Lower lobe of right lung (tissue), 2 donors: ENCODE results near the gene WDR4. TPM values are rescaled to one million over a fixed set of nuclear protein-coding genes. Genes with fewer than 3 reads are reported as not detected.
"Not testable (repeated sequence)": the region's sequence is repeated elsewhere in the genome, so short reads cannot be mapped to it uniquely, and the experiment has no call there.

Experiments used
- ATAC-seq, 2 donors: fragments of 200-7000 bp; cut with Tn5 transposase; one replicate each; pipeline ENCODE4 v1.9.1; 2020 to 2022; ENCODE audit warnings: mild to moderate bottlenecking in 2 of 2, moderate library complexity in 2 of 2
- DNase-seq: peaks from one replicate; pipeline ENCODE4 v3.0.0-alpha.2; 2020
- H3K27ac ChIP-seq: fragments of 200-600 bp; one replicate; pipeline ENCODE4 v1.8.0; 2022
- H3K27me3 ChIP-seq: fragments of 200-600 bp; one replicate; pipeline ENCODE4 v1.8.0; 2022; ENCODE audit warnings: low read depth
- H3K36me3 ChIP-seq: fragments of 200-600 bp; one replicate; pipeline ENCODE4 v1.8.0; 2022; ENCODE audit warnings: mild to moderate bottlenecking
- H3K4me1 ChIP-seq: fragments of 200-600 bp; one replicate; pipeline ENCODE4 v1.8.0; 2022
- H3K4me3 ChIP-seq: fragments of 200-600 bp; one replicate; pipeline ENCODE4 v1.8.0; 2022; ENCODE audit warnings: mild to moderate bottlenecking
- H3K9me3 ChIP-seq: fragments of 200-600 bp; one replicate; pipeline ENCODE4 v1.8.0; 2022
- CTCF ChIP-seq: fragments of 200-600 bp; IDR thresholded peaks from one replicate; pipeline ENCODE4 v1.8.0; 2022; ENCODE audit warnings: antibody characterized with exemption, mild to moderate bottlenecking
- intact Hi-C: fragments of 100-400 bp; cut with DNase I; formaldehyde crosslinking; loops from one replicate; pipeline ENCODE4 v1.11.0; 2022
- total RNA-seq: library from RNA; stranded (reverse); fragmentation: NEBNext Ultra II Directional; extraction: Animal tissue kit (Norgen Biotek cat#: 25700); gene quantifications from one replicate; pipeline ENCODE4 v1.2.1, GENCODE V29; 2021
- donor health status: DM: no; HTN: yes; CAD: no; lungs with severe emphysema.

WDR4 gene
- total RNA-seq, 1 donor from 2014 or later = 17.1 TPM

GRCh38 chr21:42841156-42841915 is 38.0 kb downstream of the WDR4 start:
- no peak overlapping the region for H3K4me3 ChIP-seq
- no peak for TF ChIP-seq CTCF
- no peak for ATAC-seq
- peak; percentile 25 for DNase-seq
- peaks cover 10% of the 10 kb centered on the region for H3K4me1 ChIP-seq
- H3K36me3 ChIP-seq = peaks cover 71% of the 10 kb centered on the region
- H3K27ac ChIP-seq = no peak overlapping the region
- intact Hi-C loops = no loop called here
- H3K27me3 ChIP-seq = no peaks in the 10 kb centered on the region
- no peaks in the 10 kb centered on the region for H3K9me3 ChIP-seq

GRCh38 chr21:42840411-42841155 is 38.8 kb downstream of the WDR4 start:
- Histone ChIP-seq H3K4me3 (no peak overlapping the region), H3K9me3 (no peaks in the 10 kb centered on the region), H3K4me1 (peaks cover 10% of the 10 kb centered on the region), H3K27me3 (no peaks in the 10 kb centered on the region), H3K27ac (no peak overlapping the region), H3K36me3 (peaks cover 63% of the 10 kb centered on the region)
- intact Hi-C loops = no loop called here
- DNase-seq (peak; percentile 35), ATAC-seq (no peak)
- no peak for TF ChIP-seq CTCF

GRCh38 chr21:42839271-42840231 is 39.8 kb downstream of the WDR4 start:
- Histone ChIP-seq H3K4me1 (peaks cover 4% of the 10 kb centered on the region), H3K9me3 (no peaks in the 10 kb centered on the region), H3K36me3 (peaks cover 53% of the 10 kb centered on the region), H3K27me3 (no peaks in the 10 kb centered on the region), H3K27ac (no peak overlapping the region), H3K4me3 (no peak overlapping the region)
- no peak for ATAC-seq
- no peak for TF ChIP-seq CTCF
- intact Hi-C loops = no loop called here
- DNase-seq = peak; percentile 44

GRCh38 chr21:42838212-42838690 is 41.1 kb downstream of the WDR4 start:
- H3K9me3 ChIP-seq, H3K4me3 ChIP-seq, H3K4me1 ChIP-seq, ATAC-seq, intact Hi-C loops, H3K27me3 ChIP-seq, H3K27ac ChIP-seq, DNase-seq: not testable (repeated sequence)
- H3K36me3 ChIP-seq = peaks cover 40% of the 10 kb centered on the region

- DNase-seq (no peak), ATAC-seq (peak in 1 of 2 donors; percentile 9)
- no peak overlapping the region for H3K27ac ChIP-seq
- peaks cover 8% of the 10 kb centered on the region for H3K27me3 ChIP-seq
- intact Hi-C loops = no loop called here
- H3K4me1 ChIP-seq = no peaks in the 10 kb centered on the region
- H3K36me3 ChIP-seq = peaks cover 34% of the 10 kb centered on the region
- no peak overlapping the region for H3K4me3 ChIP-seq
- no peak for TF ChIP-seq CTCF
- H3K9me3 ChIP-seq = no peaks in the 10 kb centered on the region
Observed at GRCh38 chr21:42837421-42838211, 41.7 kb downstream of the WDR4 start.
